HAP-1 (cell line): ENCODE data around the gene PCDHGA3.
"Not testable (repeated sequence)": the region's sequence is repeated elsewhere in the genome, so short reads cannot be mapped to it uniquely, and the experiment has no call there.

Source experiments
- DNase-seq, 2 experiments: peaks; one replicate each; pipeline ENCODE4 v3.0.0-alpha.2; 2016 to 2020; ENCODE audit warnings: low spot score in 2 of 2
- H3K27me3 ChIP-seq: fragments of 250-450 bp; sonication (Bioruptor Pico); 2 replicates; pipeline ENCODE4 v1.5.1; 2020; ENCODE audit warnings: low read depth, mild to moderate bottlenecking, moderate library complexity
- H3K36me3 ChIP-seq: fragments of 250-450 bp; sonication (Bioruptor Pico); replicated peaks from 2 replicates; pipeline ENCODE4 v1.5.1; 2020; ENCODE audit warnings: mild to moderate bottlenecking
- H3K4me1 ChIP-seq: fragments of 250-450 bp; sonication (Bioruptor Pico); 2 replicates; pipeline ENCODE4 v1.5.1; 2020; ENCODE audit warnings: mild to moderate bottlenecking
- H3K4me3 ChIP-seq: fragments of 250-450 bp; sonication (Bioruptor Pico); 2 replicates; pipeline ENCODE4 v1.5.1; 2020; ENCODE audit warnings: mild to moderate bottlenecking, moderate library complexity
- H3K9me3 ChIP-seq: fragments of 250-450 bp; sonication (Bioruptor Pico); 2 replicates; pipeline ENCODE4 v1.5.1; 2020; ENCODE audit warnings: mild to moderate bottlenecking, moderate library complexity
- in situ Hi-C: fragments of 300-500 bp; cut with MboI; formaldehyde crosslinking; loops from 3 replicates; pipeline ENCODE4 v1.14.3; 2020; ENCODE audit warnings: low sequenced_read_pairs, inconsistent platforms, mixed read lengths

PCDHGA3 gene

DNA sequence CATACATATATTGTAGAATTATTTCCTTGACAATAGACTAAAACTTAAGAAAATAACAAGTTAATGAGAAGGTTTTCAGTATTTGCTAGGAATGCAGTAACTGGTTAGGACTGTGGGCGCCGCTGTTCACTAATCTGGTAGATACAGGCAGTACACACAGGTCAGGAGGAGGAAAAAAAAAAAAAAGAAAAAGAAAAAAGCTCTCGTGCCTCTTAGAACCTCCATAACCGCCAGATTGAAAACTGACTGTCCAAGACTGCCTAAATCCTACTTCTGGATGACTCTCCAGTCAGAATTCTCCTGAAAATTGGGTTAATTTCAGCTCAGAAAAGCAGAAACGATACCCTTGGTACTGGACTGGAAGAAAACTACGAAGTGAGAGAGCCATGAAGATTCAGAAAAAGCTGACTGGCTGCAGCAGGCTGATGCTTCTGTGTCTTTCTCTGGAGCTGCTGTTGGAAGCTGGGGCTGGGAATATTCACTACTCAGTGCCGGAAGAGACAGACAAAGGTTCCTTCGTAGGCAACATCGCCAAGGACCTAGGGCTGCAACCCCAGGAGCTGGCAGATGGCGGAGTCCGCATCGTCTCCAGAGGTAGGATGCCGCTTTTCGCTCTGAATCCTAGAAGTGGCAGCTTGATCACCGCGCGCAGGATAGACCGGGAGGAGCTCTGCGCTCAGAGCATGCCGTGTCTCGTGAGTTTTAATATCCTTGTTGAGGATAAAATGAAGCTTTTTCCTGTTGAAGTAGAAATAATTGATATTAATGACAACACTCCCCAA lies 13.1 kb upstream of the PCDHGA3 start, which contains the start of gene PCDHGA1:
PCDHGA1 (plus strand) TSS at position 216 of the 782 bp plus-strand sequence.
- in situ Hi-C loops = no loop called here
- Histone ChIP-seq H3K36me3 (no peaks in the 10 kb centered on the region), H3K4me3 (no peak within 1 kb of the TSS), H3K9me3 (no peaks in the 10 kb centered on the region), H3K4me1 (no peaks in the 10 kb centered on the region), H3K27me3 (no peaks in the 10 kb centered on the region)
- DNase-seq = peak; percentile 31 to 66

DNA sequence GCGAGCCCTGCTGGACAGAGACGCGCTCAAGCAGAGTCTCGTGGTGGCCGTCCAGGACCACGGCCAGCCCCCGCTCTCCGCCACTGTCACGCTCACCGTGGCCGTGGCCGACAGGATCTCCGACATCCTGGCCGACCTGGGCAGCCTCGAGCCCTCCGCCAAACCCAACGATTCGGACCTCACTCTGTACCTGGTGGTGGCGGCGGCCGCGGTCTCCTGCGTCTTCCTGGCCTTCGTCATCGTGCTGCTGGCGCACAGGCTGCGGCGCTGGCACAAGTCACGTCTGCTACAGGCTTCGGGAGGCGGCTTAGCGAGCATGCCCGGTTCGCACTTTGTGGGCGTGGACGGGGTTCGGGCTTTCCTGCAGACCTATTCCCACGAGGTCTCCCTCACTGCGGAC lies 11.1 kb upstream of the PCDHGA3 start:
- in situ Hi-C loops, H3K27me3 ChIP-seq, H3K4me1 ChIP-seq, H3K9me3 ChIP-seq, H3K36me3 ChIP-seq, DNase-seq, H3K4me3 ChIP-seq: not testable (repeated sequence)

DNA sequence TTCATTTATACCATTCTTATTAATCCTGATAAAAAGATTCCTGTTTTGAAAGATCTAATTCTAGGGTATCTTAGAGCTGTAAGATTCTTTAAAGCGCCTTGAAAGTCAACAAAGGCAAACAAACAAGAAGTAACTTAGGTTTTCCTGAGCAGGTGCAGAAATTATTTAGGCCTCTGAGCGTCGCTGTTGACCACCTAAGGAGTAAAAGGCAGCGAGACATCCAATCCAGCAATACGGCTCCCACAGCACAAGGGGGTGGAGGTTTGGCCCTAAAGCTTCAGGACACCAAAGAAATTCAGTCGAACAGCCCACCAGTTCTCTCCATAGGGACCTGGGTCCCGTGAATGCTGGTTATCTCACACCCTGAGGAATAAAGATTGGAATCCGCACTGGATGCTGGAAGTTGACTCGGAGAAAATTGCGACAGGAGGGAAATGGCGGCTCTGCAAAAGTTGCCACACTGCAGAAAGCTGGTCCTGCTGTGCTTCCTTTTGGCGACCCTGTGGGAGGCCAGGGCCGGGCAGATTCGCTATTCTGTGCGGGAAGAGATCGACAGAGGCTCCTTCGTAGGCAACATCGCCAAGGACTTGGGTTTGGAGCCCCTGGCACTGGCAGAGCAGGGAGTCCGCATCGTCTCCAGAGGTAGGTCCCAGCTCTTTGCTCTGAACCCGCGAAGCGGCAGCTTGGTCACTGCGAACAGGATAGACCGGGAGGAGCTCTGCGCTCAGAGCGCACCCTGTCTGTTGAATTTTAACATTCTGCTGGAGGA lies 4.9 kb upstream of the PCDHGA3 start, which contains the start of gene PCDHGA2:
PCDHGA2 (plus strand) TSS at position 223 of the 769 bp plus-strand sequence.
- in situ Hi-C loops = no loop called here
- H3K4me3 ChIP-seq = no peak within 1 kb of the TSS
- H3K4me1 ChIP-seq = no peaks in the 10 kb centered on the region
- DNase-seq = peak in 1 of 2 experiments; percentile 52
- H3K27me3 ChIP-seq = no peaks in the 10 kb centered on the region
- no peaks in the 10 kb centered on the region for H3K36me3 ChIP-seq
- H3K9me3 ChIP-seq = no peaks in the 10 kb centered on the region

DNA sequence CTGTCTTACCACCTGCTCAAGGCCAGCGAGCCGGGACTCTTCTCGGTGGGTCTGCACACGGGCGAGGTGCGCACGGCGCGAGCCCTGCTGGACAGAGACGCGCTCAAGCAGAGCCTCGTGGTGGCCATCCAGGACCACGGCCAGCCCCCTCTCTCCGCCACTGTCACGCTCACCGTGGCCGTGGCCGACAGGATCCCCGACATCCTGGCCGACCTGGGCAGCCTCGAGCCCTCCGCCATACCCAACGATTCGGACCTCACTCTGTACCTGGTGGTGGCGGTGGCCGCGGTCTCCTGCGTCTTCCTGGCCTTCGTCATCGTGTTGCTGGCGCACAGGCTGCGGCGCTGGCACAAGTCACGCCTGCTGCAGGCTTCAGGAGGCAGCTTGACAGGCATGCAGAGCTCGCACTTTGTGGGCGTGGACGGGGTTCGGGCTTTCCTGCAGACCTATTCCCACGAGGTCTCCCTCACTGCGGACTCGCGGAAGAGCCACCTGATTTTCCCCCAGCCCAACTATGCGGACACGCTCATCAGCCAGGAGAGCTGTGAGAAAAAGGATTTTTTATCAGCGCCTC lies 2.8 kb upstream of the PCDHGA3 start:
- H3K36me3 ChIP-seq, H3K9me3 ChIP-seq, H3K4me1 ChIP-seq, H3K27me3 ChIP-seq, H3K4me3 ChIP-seq, DNase-seq, in situ Hi-C loops: not testable (repeated sequence)

DNA sequence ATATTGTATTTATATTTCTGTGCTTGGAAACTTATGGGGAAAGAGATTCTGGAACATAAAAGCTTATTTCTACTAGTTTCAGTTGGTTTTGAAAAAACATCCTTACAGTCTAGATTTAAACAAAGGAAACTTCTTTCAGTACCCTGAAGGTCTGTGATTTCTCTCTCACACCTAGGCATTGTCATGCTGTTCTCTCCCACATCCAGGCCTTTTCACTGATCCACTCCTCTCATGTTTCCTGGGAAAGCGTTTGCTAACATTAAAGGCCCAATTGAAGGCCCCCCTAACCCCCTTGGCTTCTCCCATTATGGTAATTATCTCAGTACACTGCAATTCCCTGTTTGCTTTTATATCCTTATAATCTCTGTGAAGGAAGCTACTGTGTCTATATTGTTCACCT lies 856 bp upstream of the PCDHGA3 start:
- Histone ChIP-seq H3K27me3 (no peaks in the 10 kb centered on the region), H3K9me3 (no peaks in the 10 kb centered on the region), H3K4me3 (no peak overlapping the region), H3K36me3 (no peaks in the 10 kb centered on the region), H3K4me1 (no peaks in the 10 kb centered on the region)
- no peak for DNase-seq
- in situ Hi-C loops = no loop called here

DNA sequence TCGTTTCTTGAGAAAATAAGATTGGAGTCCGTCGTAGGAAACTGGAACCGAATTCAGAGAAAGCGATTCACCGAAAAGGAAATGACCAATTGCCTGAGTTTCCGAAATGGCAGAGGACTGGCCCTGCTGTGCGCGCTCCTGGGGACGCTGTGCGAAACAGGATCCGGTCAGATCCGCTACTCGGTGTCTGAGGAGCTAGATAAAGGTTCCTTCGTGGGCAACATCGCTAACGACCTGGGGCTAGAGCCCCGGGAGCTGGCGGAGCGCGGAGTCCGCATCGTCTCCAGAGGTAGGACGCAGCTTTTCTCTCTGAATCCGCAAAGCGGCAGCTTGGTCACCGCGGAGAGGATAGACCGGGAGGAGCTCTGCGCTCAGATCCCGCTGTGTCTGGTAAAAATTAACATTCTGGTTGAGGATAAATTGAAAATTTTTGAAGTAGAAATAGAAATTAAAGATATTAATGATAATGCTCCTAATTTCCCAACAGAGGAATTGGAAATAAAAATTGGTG lies 379 bp downstream of the PCDHGA3 start:
- DNase-seq = no peak
- Histone ChIP-seq H3K27me3 (no peaks in the 10 kb centered on the region), H3K9me3 (no peaks in the 10 kb centered on the region), H3K4me1 (no peaks in the 10 kb centered on the region), H3K4me3 (no peak overlapping the region), H3K36me3 (no peaks in the 10 kb centered on the region)
- in situ Hi-C loops = no loop called here

DNA sequence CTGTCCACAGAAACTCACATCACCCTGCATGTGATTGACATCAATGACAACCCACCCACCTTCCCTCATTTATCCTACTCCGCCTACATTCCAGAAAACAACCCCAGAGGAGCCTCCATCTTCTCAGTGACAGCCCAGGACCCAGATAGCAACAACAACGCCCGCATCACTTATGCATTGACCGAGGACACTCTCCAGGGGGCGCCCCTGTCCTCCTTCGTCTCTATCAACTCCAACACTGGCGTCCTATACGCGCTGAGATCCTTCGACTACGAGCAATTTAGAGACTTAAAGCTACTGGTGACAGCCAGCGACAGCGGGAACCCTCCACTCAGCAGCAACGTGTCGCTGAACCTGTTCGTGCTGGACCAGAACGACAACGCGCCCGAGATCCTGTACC lies 1.7 kb downstream of the PCDHGA3 start:
- H3K9me3 ChIP-seq = no peaks in the 10 kb centered on the region
- no peaks in the 10 kb centered on the region for H3K27me3 ChIP-seq
- H3K36me3 ChIP-seq = no peaks in the 10 kb centered on the region
- in situ Hi-C loops = no loop called here
- H3K4me1 ChIP-seq = no peaks in the 10 kb centered on the region
- H3K4me3 ChIP-seq = no peak overlapping the region
- no peak for DNase-seq

DNA sequence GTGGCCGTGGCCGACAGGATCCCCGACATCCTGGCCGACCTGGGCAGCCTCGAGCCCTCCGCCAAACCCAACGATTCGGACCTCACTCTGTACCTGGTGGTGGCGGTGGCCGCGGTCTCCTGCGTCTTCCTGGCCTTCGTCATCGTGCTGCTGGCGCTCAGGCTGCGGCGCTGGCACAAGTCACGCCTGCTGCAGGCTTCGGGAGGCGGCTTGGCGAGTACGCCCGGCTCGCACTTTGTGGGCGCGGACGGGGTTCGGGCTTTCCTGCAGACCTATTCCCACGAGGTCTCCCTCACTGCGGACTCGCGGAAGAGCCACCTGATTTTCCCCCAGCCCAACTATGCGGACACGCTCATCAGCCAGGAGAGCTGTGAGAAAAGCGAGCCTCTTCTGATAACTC lies 2.4 kb downstream of the PCDHGA3 start:
- H3K36me3 ChIP-seq, DNase-seq, H3K9me3 ChIP-seq, H3K4me1 ChIP-seq, H3K4me3 ChIP-seq, H3K27me3 ChIP-seq, in situ Hi-C loops: not testable (repeated sequence)

DNA sequence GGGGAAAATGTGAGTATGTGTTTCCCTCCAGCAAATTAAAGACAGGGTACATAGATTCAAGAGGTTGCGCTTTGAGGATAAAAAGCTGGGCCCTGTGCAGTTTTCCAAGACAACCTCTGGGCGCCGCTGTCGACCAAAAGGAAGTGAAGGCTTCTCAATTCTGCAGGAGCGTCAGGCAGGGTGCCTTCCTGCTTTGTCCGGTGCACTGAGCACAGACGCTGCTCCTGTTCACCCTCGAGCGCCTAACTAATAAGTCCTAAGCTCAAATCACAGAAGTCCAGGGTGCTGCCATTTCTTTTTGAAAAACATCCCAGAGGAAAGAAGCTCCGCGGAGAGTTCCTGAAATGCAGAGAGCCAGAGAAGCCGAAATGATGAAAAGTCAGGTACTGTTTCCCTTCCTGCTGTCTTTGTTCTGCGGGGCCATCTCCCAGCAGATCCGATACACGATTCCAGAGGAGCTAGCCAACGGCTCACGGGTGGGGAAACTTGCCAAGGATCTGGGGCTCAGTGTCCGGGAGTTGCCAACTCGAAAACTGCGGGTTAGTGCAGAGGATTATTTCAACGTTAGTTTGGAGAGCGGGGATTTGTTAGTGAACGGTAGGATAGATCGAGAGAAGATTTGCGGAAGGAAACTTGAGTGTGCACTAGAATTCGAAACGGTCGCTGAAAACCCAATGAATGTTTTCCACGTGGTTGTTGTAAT lies 6.4 kb downstream of the PCDHGA3 start, which contains the start of gene PCDHGB1:
PCDHGB1 (plus strand) TSS at position 183 of the 703 bp plus-strand sequence; CDS start at position 345, 162 bp downstream.
- no peak within 1 kb of the TSS for H3K4me3 ChIP-seq
- H3K9me3 ChIP-seq = no peaks in the 10 kb centered on the region
- in situ Hi-C loops = loop anchor here (10.0 kb wide), 1 partner anchor 215 kb away; no protein-coding TSS in a partner anchor
- H3K4me1 ChIP-seq = no peaks in the 10 kb centered on the region
- peak; percentile 40 to 74 for DNase-seq
- H3K36me3 ChIP-seq = no peaks in the 10 kb centered on the region
- H3K27me3 ChIP-seq = no peaks in the 10 kb centered on the region

DNA sequence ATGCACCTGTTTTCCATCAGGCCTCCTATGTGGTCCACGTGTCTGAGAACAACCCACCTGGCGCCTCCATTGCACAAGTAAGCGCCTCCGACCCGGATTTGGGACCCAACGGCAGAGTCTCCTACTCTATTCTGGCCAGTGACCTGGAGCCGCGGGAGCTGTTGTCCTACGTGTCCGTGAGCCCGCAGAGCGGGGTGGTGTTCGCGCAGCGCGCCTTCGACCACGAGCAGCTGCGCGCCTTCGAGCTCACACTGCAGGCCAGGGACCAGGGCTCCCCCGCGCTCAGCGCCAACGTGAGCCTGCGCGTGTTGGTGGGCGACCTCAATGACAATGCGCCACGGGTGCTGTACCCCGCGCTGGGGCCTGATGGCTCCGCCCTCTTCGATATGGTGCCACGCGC lies 8.0 kb downstream of the PCDHGA3 start:
- Histone ChIP-seq H3K4me1 (no peaks in the 10 kb centered on the region), H3K36me3 (no peaks in the 10 kb centered on the region), H3K9me3 (no peaks in the 10 kb centered on the region), H3K4me3 (no peak overlapping the region), H3K27me3 (no peaks in the 10 kb centered on the region)
- DNase-seq = no peak
- in situ Hi-C loops = loop anchor here (10.0 kb wide), 1 partner anchor 213 kb away; no protein-coding TSS in a partner anchor

DNA sequence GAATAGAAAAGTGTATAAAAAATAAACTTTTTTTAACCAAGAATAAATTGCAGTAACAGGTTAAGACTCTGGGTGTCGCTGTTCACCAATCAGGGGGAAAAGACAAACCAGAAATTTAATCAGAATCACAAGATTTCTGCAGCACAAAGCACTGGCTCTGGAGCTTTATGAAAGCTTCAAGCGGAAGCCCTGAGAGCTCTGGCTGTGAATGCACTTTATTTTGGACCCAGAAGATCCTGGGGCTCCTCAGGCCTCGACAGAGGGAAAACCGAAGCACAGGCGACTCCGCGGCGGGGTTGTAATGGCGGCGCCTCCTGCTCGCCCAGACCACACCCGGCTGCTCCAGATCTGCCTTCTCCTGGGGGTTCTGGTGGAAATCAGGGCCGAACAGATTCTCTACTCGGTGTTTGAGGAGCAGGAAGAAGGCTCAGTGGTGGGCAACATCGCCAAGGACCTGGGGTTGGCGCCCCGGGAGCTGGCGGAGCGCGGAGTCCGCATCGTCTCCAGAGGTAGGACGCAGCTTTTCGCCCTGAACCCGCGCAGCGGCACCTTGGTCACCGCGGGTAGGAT lies 11.4 kb downstream of the PCDHGA3 start, which contains the start of gene PCDHGA4:
PCDHGA4 (plus strand) TSS at position 122 of the 570 bp plus-strand sequence; CDS start at position 209, 87 bp downstream.
- H3K27me3 ChIP-seq = no peaks in the 10 kb centered on the region
- H3K4me3 ChIP-seq = no peak within 1 kb of the TSS
- H3K36me3 ChIP-seq = no peaks in the 10 kb centered on the region
- H3K4me1 ChIP-seq = no peaks in the 10 kb centered on the region
- DNase-seq = no peak
- in situ Hi-C loops = loop anchor here (10.0 kb wide), 1 partner anchor 210 kb away; no protein-coding TSS in a partner anchor
- H3K9me3 ChIP-seq = no peaks in the 10 kb centered on the region

DNA sequence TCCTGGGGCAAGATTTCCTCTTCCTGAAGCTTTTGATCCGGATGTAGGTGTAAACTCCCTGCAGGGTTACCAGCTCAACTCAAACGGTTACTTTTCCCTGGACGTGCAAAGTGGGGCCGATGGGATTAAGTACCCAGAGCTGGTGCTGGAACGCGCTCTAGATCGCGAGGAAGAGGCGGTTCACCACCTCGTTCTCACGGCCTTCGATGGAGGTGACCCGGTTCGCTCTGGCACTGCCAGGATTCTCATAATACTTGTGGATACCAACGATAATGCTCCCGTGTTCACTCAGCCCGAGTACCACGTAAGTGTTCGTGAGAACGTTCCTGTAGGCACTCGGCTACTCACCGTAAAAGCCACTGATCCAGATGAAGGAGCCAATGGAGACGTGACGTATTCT lies 12.0 kb downstream of the PCDHGA3 start:
- no peaks in the 10 kb centered on the region for H3K36me3 ChIP-seq
- no peak for DNase-seq
- in situ Hi-C loops = loop anchor here (10.0 kb wide), 1 partner anchor 209 kb away; no protein-coding TSS in a partner anchor
- H3K4me1 ChIP-seq = no peaks in the 10 kb centered on the region
- H3K27me3 ChIP-seq = no peaks in the 10 kb centered on the region
- no peak overlapping the region for H3K4me3 ChIP-seq
- no peaks in the 10 kb centered on the region for H3K9me3 ChIP-seq

DNA sequence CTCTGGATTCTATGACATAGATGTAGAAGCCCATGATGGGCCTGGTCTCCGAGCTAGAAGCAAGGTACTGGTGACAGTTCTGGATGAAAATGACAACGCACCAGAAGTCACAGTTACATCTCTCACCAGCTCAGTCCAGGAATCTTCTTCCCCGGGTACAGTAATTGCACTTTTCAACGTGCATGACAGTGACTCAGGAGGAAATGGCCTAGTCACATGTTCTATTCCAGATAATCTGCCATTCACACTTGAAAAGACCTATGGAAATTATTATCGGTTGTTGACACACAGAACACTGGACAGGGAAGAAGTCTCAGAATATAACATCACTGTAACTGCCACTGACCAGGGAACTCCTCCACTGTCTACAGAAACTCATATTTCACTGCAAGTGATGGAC lies 12.5 kb downstream of the PCDHGA3 start:
- Histone ChIP-seq H3K4me1 (no peaks in the 10 kb centered on the region), H3K4me3 (no peak overlapping the region), H3K9me3 (no peaks in the 10 kb centered on the region), H3K36me3 (no peaks in the 10 kb centered on the region), H3K27me3 (no peaks in the 10 kb centered on the region)
- in situ Hi-C loops = loop anchor here (10.0 kb wide), 1 partner anchor 209 kb away; no protein-coding TSS in a partner anchor
- no peak for DNase-seq
